GM23338 (cell line): Measurements from ENCODE around the gene TANGO2. TPM values are rescaled to one million over a fixed set of nuclear protein-coding genes. Genes with fewer than 3 reads are reported as not detected.

Experiments used
- ATAC-seq: fragments of 200-7000 bp; cut with Tn5 transposase; 3 replicates; pipeline ENCODE4 v1.9.1; 2020
- DNase-seq: peaks from one replicate; pipeline ENCODE4 v3.0.0-alpha.2; 2015; ENCODE audit warnings: low spot score
- H2AFZ ChIP-seq: fragments of 200-600 bp; sonication (generic); 2 replicates; pipeline ENCODE4 v1.8.0; 2016; ENCODE audit warnings: antibody characterized with exemption, mild to moderate bottlenecking, moderate library complexity
- H3F3A ChIP-seq: fragments of 200-600 bp; sonication (generic); replicated peaks from 2 replicates; pipeline ENCODE4 v1.8.0; 2017; ENCODE audit warnings: antibody characterized with exemption, mixed run types, low read depth
- H3K27ac ChIP-seq: fragments of 200-600 bp; sonication (generic); 2 replicates; pipeline ENCODE4 v1.6.1; 2016; ENCODE audit warnings: low read depth
- H3K27me3 ChIP-seq: fragments of 200-600 bp; sonication (generic); 2 replicates; pipeline ENCODE4 v1.8.0; 2016; ENCODE audit warnings: mild to moderate bottlenecking, mixed run types, moderate library complexity; ENCODE audit not compliant: insufficient read depth
- H3K36me3 ChIP-seq: fragments of 200-600 bp; sonication (generic); 2 replicates; pipeline ENCODE4 v1.8.0; 2016; ENCODE audit warnings: mild to moderate bottlenecking; ENCODE audit not compliant: insufficient read depth
- H3K4me1 ChIP-seq: fragments of 200-600 bp; sonication (generic); 2 replicates; pipeline ENCODE4 v1.8.0; 2016; ENCODE audit warnings: mild to moderate bottlenecking, moderate library complexity; ENCODE audit not compliant: insufficient read depth
- H3K4me2 ChIP-seq: fragments of 200-600 bp; sonication (generic); 2 replicates; pipeline ENCODE4 v1.7.1; 2017; ENCODE audit warnings: mixed run types
- H3K4me3 ChIP-seq: fragments of 200-600 bp; sonication (generic); 2 replicates; pipeline ENCODE4 v1.6.1; 2016; ENCODE audit warnings: mixed run types
- H3K79me2 ChIP-seq: fragments of 200-600 bp; sonication (generic); replicated peaks from 2 replicates; pipeline ENCODE4 v1.8.0; 2017; ENCODE audit warnings: mild to moderate bottlenecking; ENCODE audit not compliant: insufficient read depth
- H3K9me2 ChIP-seq: fragments of 200-600 bp; sonication (generic); 2 replicates; pipeline ENCODE4 v1.8.0; 2017; ENCODE audit not compliant: insufficient read depth
- H4K20me1 ChIP-seq: fragments of 200-600 bp; sonication (generic); replicated peaks from 2 replicates; pipeline ENCODE4 v1.8.0; 2017; ENCODE audit warnings: mild to moderate bottlenecking; ENCODE audit not compliant: insufficient read depth
- H3K27ac Mint-ChIP-seq: 2 replicates; pipeline ENCODE4 v1.8.0; 2020; ENCODE audit warnings: inconsistent platforms, mild to moderate bottlenecking, moderate library complexity, mixed read lengths
- H3K27me3 Mint-ChIP-seq: 3 replicates; pipeline ENCODE4 v1.8.0; 2022; ENCODE audit warnings: low read depth, mild to moderate bottlenecking, moderate library complexity, mixed read lengths, inconsistent platforms; ENCODE audit not compliant: insufficient read depth, poor library complexity
- H3K36me3 Mint-ChIP-seq: 3 replicates; pipeline ENCODE4 v1.8.0; 2021; ENCODE audit warnings: low read depth, mild to moderate bottlenecking, inconsistent platforms, moderate library complexity, mixed read lengths
- H3K4me1 Mint-ChIP-seq: 3 replicates; pipeline ENCODE4 v1.8.0; 2020; ENCODE audit warnings: mild to moderate bottlenecking, inconsistent platforms, mixed read lengths
- H3K4me3 Mint-ChIP-seq: 3 replicates; pipeline ENCODE4 v1.8.0; 2021; ENCODE audit warnings: moderate library complexity, mild to moderate bottlenecking, inconsistent platforms, mixed read lengths
- H3K9me3 Mint-ChIP-seq: 3 replicates; pipeline ENCODE4 v1.8.0; 2020; ENCODE audit warnings: moderate library complexity, mild to moderate bottlenecking, inconsistent platforms, mixed read lengths
- CREB1 ChIP-seq: fragments of 250-450 bp; sonication (Bioruptor Pico); IDR thresholded peaks from 2 replicates; pipeline ENCODE4 v1.5.0; 2020; ENCODE audit warnings: low read depth, mild to moderate bottlenecking, moderate library complexity
- CTCF ChIP-seq, 2 experiments: fragments of 200-600 bp in 1 of 2; sonication (generic) in 1 of 2; conservative IDR thresholded peaks; 2 replicates each; pipeline versions ENCODE4 v1.5.1 to v1.6.1; 2016 to 2017; ENCODE audit warnings: antibody characterized with exemption in 2 of 2, low read depth in 2 of 2, mild to moderate bottlenecking in 2 of 2, moderate library complexity in 1 of 2
- ETS1 ChIP-seq: IDR thresholded peaks from 2 replicates; pipeline ENCODE4 v1.6.1; 2016; ENCODE audit warnings: antibody characterized with exemption
- EZH2 ChIP-seq: fragments of 200-600 bp; sonication (generic); IDR thresholded peaks from one replicate; pipeline ENCODE4 v1.8.0; 2017; ENCODE audit warnings: antibody characterized with exemption, mild to moderate bottlenecking, low read depth; ENCODE audit not compliant: unreplicated experiment
- EZH2phosphoT487 ChIP-seq: fragments of 200-600 bp; sonication (generic); IDR thresholded peaks from one replicate; pipeline ENCODE4 v1.8.1; 2018; ENCODE audit warnings: antibody characterized with exemption; ENCODE audit not compliant: unreplicated experiment
- JUNB ChIP-seq: IDR thresholded peaks from one replicate; pipeline ENCODE4 v1.6.1; 2016; ENCODE audit warnings: antibody characterized with exemption; ENCODE audit not compliant: unreplicated experiment
- NANOG ChIP-seq: IDR thresholded peaks from 2 replicates; pipeline ENCODE4 v1.6.1; 2016; ENCODE audit warnings: antibody characterized with exemption, borderline replicate concordance
- POLR2AphosphoS5 ChIP-seq: IDR thresholded peaks from 2 replicates; pipeline ENCODE4 v1.6.1; 2016; ENCODE audit warnings: antibody characterized with exemption, low read depth
- REST ChIP-seq: IDR thresholded peaks from one replicate; pipeline ENCODE4 v1.6.1; 2018; ENCODE audit warnings: antibody characterized with exemption; ENCODE audit not compliant: unreplicated experiment
- STAT1 ChIP-seq: IDR thresholded peaks from one replicate; pipeline ENCODE4 v1.6.1; 2016; ENCODE audit warnings: antibody characterized with exemption; ENCODE audit not compliant: unreplicated experiment
- ZNF114 ChIP-seq: fragments of 250-450 bp; sonication (Bioruptor Pico); IDR thresholded peaks from 2 replicates; pipeline ENCODE4 v1.5.0; 2020; ENCODE audit warnings: mild to moderate bottlenecking, moderate library complexity
- ZNF331 ChIP-seq: fragments of 250-450 bp; sonication (Bioruptor Pico); IDR thresholded peaks from 2 replicates; pipeline ENCODE4 v1.5.0; 2020; ENCODE audit warnings: low read depth, mild to moderate bottlenecking, moderate library complexity
- ZNF462 ChIP-seq: fragments of 250-450 bp; sonication (Bioruptor Pico); IDR thresholded peaks from 2 replicates; pipeline ENCODE4 v1.5.0; 2020; ENCODE audit warnings: mild to moderate bottlenecking, moderate library complexity
- polyA plus RNA-seq: library from polyadenylated mRNA; unstranded; fragments of >200 nt; fragmentation: Nextera tagmentation; extraction: Ambion mirVana; gene quantifications from 2 replicates; pipeline ENCODE4 v1.2.1, GENCODE V29; 2016
- total RNA-seq: library from RNA; depleted of rRNA; stranded (reverse); fragments of >200 nt; shearing (Covaris generic); gene quantifications from 2 replicates; pipeline ENCODE4 v1.2.3, GENCODE V29; 2014

Gene TANGO2
- total and polyA plus RNA-seq, 2 experiments from 2014 or later = 6.9 to 15.0 TPM

GRCh38 chr22:20057596-20058268, 36.8 kb downstream of the TANGO2 start:
- Histone ChIP-seq H3K4me2 (no peak overlapping the region), H3K27ac (no peak overlapping the region), H3K9me2 (no peaks in the 10 kb centered on the region), H3K36me3 (no peaks in the 10 kb centered on the region), H3K4me3 (no peak overlapping the region), H3F3A (0 out of 2 replicates have a peak, but pooled peaks cover 8% of the 10 kb centered on the region), H3K27me3 (no peaks in the 10 kb centered on the region), H4K20me1 (no peaks in the 10 kb centered on the region), H3K4me1 (no peaks in the 10 kb centered on the region), H3K79me2 (no peaks in the 10 kb centered on the region), H2AFZ (no peak overlapping the region)
- H3K4me1 Mint-ChIP-seq = no peaks in the 10 kb centered on the region
- no peak for TF ChIP-seq EZH2phosphoT487
- TF ChIP-seq CTCF (conservative IDR thresholded peaks at IDR 0.05; ENCODE audit: low read depth in 2 of 2) = no peak
- no peak for TF ChIP-seq NANOG
- no peak for TF ChIP-seq ZNF462 (CRISPR knock-in tag)
- no peak for TF ChIP-seq ZNF114
- no peak for TF ChIP-seq REST
- no peak for TF ChIP-seq CREB1
- TF ChIP-seq STAT1 = no peak
- no peak for TF ChIP-seq ZNF331
- no peak for TF ChIP-seq ETS1
- TF ChIP-seq JUNB = no peak
- TF ChIP-seq EZH2 = no peak
- TF ChIP-seq POLR2AphosphoS5 = no peak
- peaks cover 3% of the 10 kb centered on the region for H3K27me3 Mint-ChIP-seq
- DNase-seq (no peak), ATAC-seq (no peak)
- H3K36me3 Mint-ChIP-seq = no peaks in the 10 kb centered on the region; the same call in 2 of the 3 replicates
- H3K4me3 Mint-ChIP-seq = no peak overlapping the region; the same call in 2 of the 3 replicates
- H3K27ac Mint-ChIP-seq = no peak overlapping the region
- H3K9me3 Mint-ChIP-seq = no peaks in the 10 kb centered on the region
